ENCODE data around the gene C2CD4D. TPM values are rescaled to one million over a fixed set of nuclear protein-coding genes. Genes with fewer than 3 reads are reported as not detected.

Gene C2CD4D
- total RNA-seq, 1 experiment from 2014 or later = 0.94 TPM

DNA sequence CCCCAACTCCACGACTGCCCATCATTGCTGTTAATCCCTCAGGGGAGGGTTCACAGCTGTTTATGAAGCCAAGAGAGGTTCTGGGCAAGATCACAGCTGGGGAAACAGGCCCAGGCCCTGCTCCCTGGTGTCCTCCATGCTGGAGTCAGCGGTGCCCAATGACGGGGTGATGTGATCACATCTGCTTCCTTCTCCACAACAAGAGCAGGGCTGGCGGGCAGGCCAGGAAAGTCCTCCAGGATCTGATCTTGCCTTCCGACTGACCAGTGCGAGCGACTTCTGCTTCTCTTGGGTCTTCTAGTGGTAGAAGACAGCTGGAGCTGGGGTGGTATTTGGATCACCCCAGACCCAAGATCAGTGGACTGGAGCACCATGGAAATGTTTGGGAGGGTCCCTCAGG is 33.5 kb downstream of the C2CD4D start (continued):
- TF ChIP-seq AR (CRISPR knock-in tag; IDR thresholded peaks at IDR 0.05) = no peak

GRCh38 chr1:151805066-151805820 is 34.4 kb downstream of the C2CD4D start, which contains the start of gene LINGO4:
Gene LINGO4, minus strand, starts transcription at chr1:151805419. Its CDS starts 2,715 bp downstream, at chr1:151802704.
- no peaks in the 10 kb centered on the region for H3K9me3 Mint-ChIP-seq
- H3K4me1 Mint-ChIP-seq = peaks cover 11% of the 10 kb centered on the region
- ChIA-PET CTCF (no interaction called here), POLR2A (no interaction called here)
- no peak within 1 kb of the TSS for H3K4me3 Mint-ChIP-seq
- H3K27ac Mint-ChIP-seq = no peak within 1 kb of the TSS
- no peak for ATAC-seq
- H3K27me3 Mint-ChIP-seq (ENCODE audit: low read depth) = peaks cover 4% of the 10 kb centered on the region
- DNase-seq (ENCODE audit: low spot score) = no peak
- H3K36me3 Mint-ChIP-seq = no peaks in the 10 kb centered on the region
- TF ChIP-seq PRDM15 (CRISPR knock-in tag; IDR thresholded peaks at IDR 0.05) (no peak), ZNF281 (CRISPR knock-in tag; IDR thresholded peaks at IDR 0.05) (no peak), TCF7 (CRISPR knock-in tag; IDR thresholded peaks at IDR 0.05; ENCODE audit: low read depth) (no peak), SOX15 (CRISPR knock-in tag; IDR thresholded peaks at IDR 0.05) (no peak), ZNF425 (CRISPR knock-in tag; conservative IDR thresholded peaks at IDR 0.05) (no peak), NR3C1 (CRISPR knock-in tag; conservative IDR thresholded peaks at IDR 0.05; ENCODE audit: low read depth) (no peak), USF2 (CRISPR knock-in tag; IDR thresholded peaks at IDR 0.05) (no peak), GTF2I (CRISPR knock-in tag; conservative IDR thresholded peaks at IDR 0.05) (no peak), NFE2L1 (CRISPR knock-in tag; IDR thresholded peaks at IDR 0.05) (no peak), MAX (CRISPR knock-in tag; IDR thresholded peaks at IDR 0.05) (no peak), OVOL2 (CRISPR knock-in tag; IDR thresholded peaks at IDR 0.05; ENCODE audit: borderline replicate concordance) (no peak), E2F5 (CRISPR knock-in tag; IDR thresholded peaks at IDR 0.05) (no peak)
- TF ChIP-seq, protein P1, sequence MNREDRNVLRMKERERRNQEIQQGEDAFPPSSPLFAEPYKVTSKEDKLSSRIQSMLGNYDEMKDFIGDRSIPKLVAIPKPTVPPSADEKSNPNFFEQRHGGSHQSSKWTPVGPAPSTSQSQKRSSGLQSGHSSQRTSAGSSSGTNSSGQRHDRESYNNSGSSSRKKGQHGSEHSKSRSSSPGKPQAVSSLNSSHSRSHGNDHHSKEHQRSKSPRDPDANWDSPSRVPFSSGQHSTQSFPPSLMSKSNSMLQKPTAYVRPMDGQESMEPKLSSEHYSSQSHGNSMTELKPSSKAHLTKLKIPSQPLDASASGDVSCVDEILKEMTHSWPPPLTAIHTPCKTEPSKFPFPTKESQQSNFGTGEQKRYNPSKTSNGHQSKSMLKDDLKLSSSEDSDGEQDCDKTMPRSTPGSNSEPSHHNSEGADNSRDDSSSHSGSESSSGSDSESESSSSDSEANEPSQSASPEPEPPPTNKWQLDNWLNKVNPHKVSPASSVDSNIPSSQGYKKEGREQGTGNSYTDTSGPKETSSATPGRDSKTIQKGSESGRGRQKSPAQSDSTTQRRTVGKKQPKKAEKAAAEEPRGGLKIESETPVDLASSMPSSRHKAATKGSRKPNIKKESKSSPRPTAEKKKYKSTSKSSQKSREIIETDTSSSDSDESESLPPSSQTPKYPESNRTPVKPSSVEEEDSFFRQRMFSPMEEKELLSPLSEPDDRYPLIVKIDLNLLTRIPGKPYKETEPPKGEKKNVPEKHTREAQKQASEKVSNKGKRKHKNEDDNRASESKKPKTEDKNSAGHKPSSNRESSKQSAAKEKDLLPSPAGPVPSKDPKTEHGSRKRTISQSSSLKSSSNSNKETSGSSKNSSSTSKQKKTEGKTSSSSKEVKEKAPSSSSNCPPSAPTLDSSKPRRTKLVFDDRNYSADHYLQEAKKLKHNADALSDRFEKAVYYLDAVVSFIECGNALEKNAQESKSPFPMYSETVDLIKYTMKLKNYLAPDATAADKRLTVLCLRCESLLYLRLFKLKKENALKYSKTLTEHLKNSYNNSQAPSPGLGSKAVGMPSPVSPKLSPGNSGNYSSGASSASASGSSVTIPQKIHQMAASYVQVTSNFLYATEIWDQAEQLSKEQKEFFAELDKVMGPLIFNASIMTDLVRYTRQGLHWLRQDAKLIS (CRISPR knock-in tag; IDR thresholded peaks at IDR 0.05; ENCODE audit: borderline replicate concordance) = no peak

Measured in WTC11 (cell line).